Ovary (tissue), 9 donors: Measurements from ENCODE around the gene RIN3. TPM values are rescaled to one million over a fixed set of nuclear protein-coding genes. Genes with fewer than 3 reads are reported as not detected.

Source experiments
- DNase-seq, 5 donors: peaks; one replicate each; pipeline ENCODE4 v3.0.0-alpha.2; 2019 to 2020
- H3K27ac ChIP-seq, 2 donors: fragments of 200-600 bp; one replicate each; pipeline versions ENCODE4 v1.5.1 to v1.8.0; 2019 to 2022
- H3K27me3 ChIP-seq: fragments of 200-600 bp; one replicate; pipeline ENCODE4 v1.8.0; 2022
- H3K36me3 ChIP-seq: fragments of 200-600 bp; sonication (generic); one replicate; pipeline ENCODE4 v1.5.1; 2019
- H3K4me1 ChIP-seq: one replicate; pipeline ENCODE4 v1.8.1; 2013; ENCODE audit warnings: mild to moderate bottlenecking, moderate library complexity; ENCODE audit not compliant: insufficient read depth
- H3K4me3 ChIP-seq: fragments of 200-600 bp; sonication (generic); one replicate; pipeline ENCODE4 v1.5.1; 2017
- H3K9me3 ChIP-seq, 2 donors: fragments of 200-600 bp in 1 of 2; sonication (generic) in 1 of 2; one replicate each; pipeline versions ENCODE4 v1.5.1 to v1.8.1; 2013 to 2019; ENCODE audit warnings: mild to moderate bottlenecking in 1 of 2, moderate library complexity in 1 of 2
- EP300 ChIP-seq: sonication (generic); formaldehyde crosslinking; IDR thresholded peaks from one replicate; pipeline ENCODE4 v1.6.1; 2017; ENCODE audit warnings: antibody characterized with exemption
- POLR2A ChIP-seq: fragments of 450-650 bp; IDR thresholded peaks from one replicate; pipeline ENCODE4 v1.6.1; 2017; ENCODE audit warnings: antibody characterized with exemption, mild to moderate bottlenecking, moderate library complexity
- WGBS, 3 donors: extraction: QIAGEN DNeasy Blood & Tissue Kit in 1 of 3; methylation state at CpG; one replicate each; pipeline versions ENCODE4 v1.1.5 to v1.1.7; 2013 to 2017; 5-methylcytosine and 5-hydroxymethylcytosine counted together
- intact Hi-C, 4 donors: fragments of 100-400 bp; cut with DNase I; formaldehyde crosslinking; loops; one replicate each; pipeline versions ENCODE4 v1.11.0 to v1.15.1; 2022 to 2023
- polyA plus RNA-seq, 2 donors: library from polyadenylated mRNA; stranded (reverse); fragments of 200-250 nt in 1 of 2; fragments of 350-450 nt in 1 of 2; fragmentation: Illumina TruSeq in 1 of 2; extraction: RNeasy Lipid Tissue Mini Kit (QIAGEN cat#74804) in 1 of 2; gene quantifications; one replicate each; pipeline ENCODE4 v1.2.3, GENCODE V29; 2013 to 2014
- total RNA-seq, 7 donors: library from RNA; depleted of rRNA in 2 of 7; stranded (reverse); fragments of >200 nt in 2 of 7; fragmentation: NEBNext Ultra II Directional in 3 of 7; extraction: Animal tissue kit (Norgen Biotek cat#: 25700) in 3 of 7; gene quantifications; one replicate each; pipeline versions ENCODE4 v1.1.0 to v1.2.4, GENCODE V29; 2016 to 2023
- TF ChIP-seq, protein P1 (sequence below), 3 donors: fragments of 450-650 bp in 2 of 3; fragments of 200-600 bp in 1 of 3; IDR thresholded peaks; one replicate each; pipeline versions ENCODE4 v1.5.1 to v1.8.0; 2016 to 2022; ENCODE audit warnings: antibody characterized with exemption in 3 of 3, mild to moderate bottlenecking in 1 of 3
- donor health status: DM: no; HTN: no; CAD: no; lungs with moderate emphysema.
- donor health status: DM: no; HTN: no; CAD: no.
- donor health status: Bipolar disorder and iron deficiency.
- donor health status: DM: yes; HTN: yes; CAD: no.
- donor health status: DM: no; HTN: no; CAD: no.
- donor health status: DM: yes; HTN: yes; CAD: no.

RIN3 gene
- total and polyA plus RNA-seq, 9 donors = 3.8 to 27.9 (median 13.9) TPM

DNA sequence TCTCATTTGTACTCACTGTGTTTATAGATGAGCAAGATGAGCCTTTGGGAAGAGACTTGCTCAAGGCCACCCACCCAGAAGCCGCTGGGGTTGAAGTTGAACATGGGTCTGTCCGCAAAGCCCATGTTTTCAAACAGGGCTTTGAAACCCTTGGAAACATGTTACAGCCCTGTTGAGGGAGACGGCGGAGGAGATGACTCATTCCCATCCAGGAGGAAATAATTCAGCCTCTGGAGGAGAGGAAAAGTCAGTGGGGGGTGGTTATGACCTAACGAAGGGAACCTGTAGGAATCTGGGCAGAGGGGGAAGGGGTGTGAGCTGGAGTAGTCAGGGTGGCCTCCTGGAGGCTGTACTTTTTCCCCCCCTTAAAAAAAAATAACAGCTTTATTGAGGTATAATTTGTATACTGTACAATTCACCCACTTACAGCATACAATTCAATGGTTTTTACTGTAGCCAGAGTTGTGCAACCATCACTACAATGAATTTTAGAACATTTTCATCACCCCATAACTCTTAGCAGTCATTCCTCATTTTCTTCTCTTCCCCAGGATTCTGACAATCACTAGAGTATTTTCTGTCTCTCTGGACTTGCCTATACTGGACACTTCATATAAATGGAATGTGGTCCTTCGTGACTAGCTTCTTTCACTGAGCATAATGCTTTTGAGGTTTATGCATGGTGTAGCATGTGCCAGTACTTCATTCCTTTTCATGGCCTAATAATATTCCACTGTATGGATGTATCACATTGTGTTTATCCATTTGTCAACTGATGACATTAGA, 1.9 kb upstream of the RIN3 start:
- Histone ChIP-seq H3K27ac (no peak overlapping the region), H3K4me3 (no peak overlapping the region), H3K4me1 (peaks cover 7% of the 10 kb centered on the region), H3K9me3 (no peaks in the 10 kb centered on the region), H3K36me3 (no peaks in the 10 kb centered on the region), H3K27me3 (no peaks in the 10 kb centered on the region)
- 36 to 41% (median 40%) methylated on average over 6 of the region's 6 CpGs for WGBS, 3 donors
- no peak for DNase-seq
- TF ChIP-seq, protein P1, sequence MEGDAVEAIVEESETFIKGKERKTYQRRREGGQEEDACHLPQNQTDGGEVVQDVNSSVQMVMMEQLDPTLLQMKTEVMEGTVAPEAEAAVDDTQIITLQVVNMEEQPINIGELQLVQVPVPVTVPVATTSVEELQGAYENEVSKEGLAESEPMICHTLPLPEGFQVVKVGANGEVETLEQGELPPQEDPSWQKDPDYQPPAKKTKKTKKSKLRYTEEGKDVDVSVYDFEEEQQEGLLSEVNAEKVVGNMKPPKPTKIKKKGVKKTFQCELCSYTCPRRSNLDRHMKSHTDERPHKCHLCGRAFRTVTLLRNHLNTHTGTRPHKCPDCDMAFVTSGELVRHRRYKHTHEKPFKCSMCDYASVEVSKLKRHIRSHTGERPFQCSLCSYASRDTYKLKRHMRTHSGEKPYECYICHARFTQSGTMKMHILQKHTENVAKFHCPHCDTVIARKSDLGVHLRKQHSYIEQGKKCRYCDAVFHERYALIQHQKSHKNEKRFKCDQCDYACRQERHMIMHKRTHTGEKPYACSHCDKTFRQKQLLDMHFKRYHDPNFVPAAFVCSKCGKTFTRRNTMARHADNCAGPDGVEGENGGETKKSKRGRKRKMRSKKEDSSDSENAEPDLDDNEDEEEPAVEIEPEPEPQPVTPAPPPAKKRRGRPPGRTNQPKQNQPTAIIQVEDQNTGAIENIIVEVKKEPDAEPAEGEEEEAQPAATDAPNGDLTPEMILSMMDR (IDR thresholded peaks at IDR 0.05) = no peak
- TF ChIP-seq POLR2A (no peak), EP300 (no peak)
- intact Hi-C loops = no loop called here

DNA sequence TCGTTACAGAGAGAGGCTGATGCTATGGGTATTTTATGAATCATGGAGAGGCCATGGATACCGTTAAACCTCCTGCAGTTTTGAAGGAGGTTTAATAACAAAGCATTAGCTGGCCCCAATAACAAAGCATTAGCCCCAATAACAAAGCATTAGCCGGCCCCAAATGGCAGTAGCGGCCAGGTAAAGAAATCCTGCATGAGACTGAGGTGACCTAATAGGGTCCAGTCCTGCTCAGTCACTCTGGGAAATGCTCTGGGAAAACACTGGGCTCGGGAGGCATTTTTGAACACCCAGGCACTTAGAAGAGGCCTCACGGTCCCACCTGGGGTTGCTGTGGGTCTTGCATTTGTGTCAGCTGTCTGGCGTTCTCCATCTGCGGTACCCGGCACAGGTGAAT, 776 bp upstream of the RIN3 start:
- H3K9me3 ChIP-seq = no peaks in the 10 kb centered on the region
- peaks cover 7% of the 10 kb centered on the region for H3K4me1 ChIP-seq
- 57 to 77% (median 67%) methylated on average over 9 of the region's 9 CpGs for WGBS, 3 donors
- H3K27ac ChIP-seq = peak overlapping the region in 1 of 2 donors; percentile 76
- no peaks in the 10 kb centered on the region for H3K36me3 ChIP-seq
- intact Hi-C loops = no loop called here
- no peak for DNase-seq
- no peaks in the 10 kb centered on the region for H3K27me3 ChIP-seq
- peak overlapping the region; percentile 55 for H3K4me3 ChIP-seq
- TF ChIP-seq, protein P1 (IDR thresholded peaks at IDR 0.05) = no peak
- TF ChIP-seq EP300 = no peak
- no peak for TF ChIP-seq POLR2A

DNA sequence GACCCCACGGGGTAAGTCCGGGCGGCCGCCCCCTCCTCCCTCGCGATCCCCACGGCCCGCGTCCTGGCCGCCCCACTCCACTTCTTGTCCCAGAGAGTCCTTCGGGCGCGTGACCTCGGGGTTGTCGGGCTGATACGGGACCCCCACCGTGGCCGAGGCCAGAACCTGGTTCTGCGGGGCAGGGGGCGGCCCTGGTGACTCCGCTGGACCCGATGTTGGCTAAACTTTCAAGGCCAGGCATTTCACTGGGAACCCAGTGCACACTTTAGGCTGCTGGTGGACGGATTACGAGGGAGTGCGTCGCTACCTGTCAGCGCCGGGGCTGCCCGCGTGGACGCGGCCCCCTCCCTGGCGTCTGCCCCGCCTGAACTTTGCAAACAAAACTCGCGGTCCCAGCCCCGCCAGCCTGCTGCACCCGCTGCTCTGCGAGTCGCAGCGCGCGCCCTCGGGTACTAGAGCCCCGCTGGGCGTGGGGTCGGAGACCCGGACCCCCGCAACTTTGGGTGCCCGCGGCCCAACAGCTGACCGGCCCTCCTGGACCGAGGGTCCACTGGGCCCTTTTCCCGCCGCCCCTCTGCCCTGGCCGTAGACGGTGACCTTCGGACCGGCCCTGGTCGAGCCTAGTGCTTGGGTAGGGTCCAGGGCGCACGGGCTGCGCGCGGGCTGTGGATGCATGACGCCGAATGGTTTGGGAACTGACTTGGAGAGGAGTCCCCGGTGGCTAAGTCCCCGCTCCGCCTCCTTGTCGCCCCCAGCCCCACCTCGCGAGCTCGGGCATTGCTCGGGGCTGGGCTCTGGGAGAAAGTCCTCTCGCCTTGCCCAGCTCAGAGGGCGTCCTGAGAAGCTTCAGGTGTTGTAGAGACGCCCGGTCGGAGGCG, 624 bp downstream of the RIN3 start:
- intact Hi-C loops = no loop called here
- H3K4me1 ChIP-seq = peaks cover 7% of the 10 kb centered on the region
- DNase-seq = peak; percentile 26 to 64 (median 41)
- 9 to 15% (median 11%) methylated on average over 49 to 81 of the region's 81 CpGs for WGBS, 3 donors
- H3K4me3 ChIP-seq = peak overlapping the region; percentile 55
- H3K27me3 ChIP-seq = no peaks in the 10 kb centered on the region
- TF ChIP-seq, protein P1 (IDR thresholded peaks at IDR 0.05) = no peak
- TF ChIP-seq EP300 = no peak
- no peak for TF ChIP-seq POLR2A
- no peaks in the 10 kb centered on the region for H3K36me3 ChIP-seq
- no peaks in the 10 kb centered on the region for H3K9me3 ChIP-seq
- peak overlapping the region; percentile 76 to 77 for H3K27ac ChIP-seq

DNA sequence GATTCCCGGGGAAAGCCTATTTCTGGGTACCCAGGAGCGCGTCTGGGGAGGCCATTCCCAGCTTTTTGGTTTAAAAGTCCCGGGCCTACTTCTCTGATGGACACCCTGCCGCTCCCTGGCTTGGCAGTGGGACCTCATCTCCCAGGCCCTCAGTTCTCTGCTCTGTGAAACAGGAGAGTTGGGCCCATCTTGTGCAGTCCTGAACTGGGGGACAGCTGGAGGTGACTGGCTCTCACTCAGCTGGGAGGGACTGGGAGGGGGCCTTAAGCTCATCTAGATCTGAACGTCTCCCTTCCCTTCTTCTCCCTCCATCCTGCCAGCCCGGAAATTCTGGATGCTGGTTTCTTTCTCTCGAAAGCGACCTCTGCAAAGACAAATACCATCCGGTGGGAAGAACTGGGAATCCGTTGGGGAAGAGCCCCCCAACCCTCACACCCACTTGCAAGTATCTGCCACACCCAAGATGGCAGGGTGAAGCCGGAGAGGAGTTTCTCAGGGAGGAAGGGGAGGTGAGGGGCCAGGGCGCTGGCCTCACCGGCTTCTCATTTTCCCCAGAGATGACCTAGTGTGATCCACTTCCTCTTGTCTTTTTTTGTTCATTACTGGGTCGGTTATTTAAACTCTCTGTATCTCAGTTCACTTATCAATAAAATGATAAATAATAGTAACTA, 1.4 kb downstream of the RIN3 start:
- Histone ChIP-seq H3K4me1 (peaks cover 7% of the 10 kb centered on the region), H3K27me3 (no peaks in the 10 kb centered on the region), H3K27ac (peak overlapping the region; percentile 29 to 76), H3K4me3 (peak overlapping the region; percentile 55), H3K9me3 (no peaks in the 10 kb centered on the region), H3K36me3 (no peaks in the 10 kb centered on the region)
- no peak for TF ChIP-seq POLR2A
- TF ChIP-seq EP300 = no peak
- TF ChIP-seq, protein P1 (IDR thresholded peaks at IDR 0.05) = no peak
- DNase-seq = peak in 1 of 5 donors; percentile 37
- 67 to 78% (median 75%) methylated on average over 15 of the region's 15 CpGs for WGBS, 3 donors
- intact Hi-C loops = no loop called here
